MCF 10A (cell line): ENCODE data around the gene NUCB1. TPM values are rescaled to one million over a fixed set of nuclear protein-coding genes. Genes with fewer than 3 reads are reported as not detected.
A peak's percentile ranks its signal among the peaks of the same experiment; 100 is the strongest.

ENCODE experiments used
- BruUV-seq: library from RNA; stranded (reverse); fragments of 400-500 nt; replicated peaks from 2 replicates; lab custom pipeline; 2021; lab: Mats Ljungman, UMichigan
- CTCF ChIA-PET: fragments of 300-600 bp; sonication (Branson Sonifier 250); formaldehyde crosslinking; extraction: SDS; loops from one replicate; lab custom pipeline; 2021; ENCODE audit warnings: antibody characterized with exemption, inconsistent platforms; lab: Yijun Ruan, JAX
- POLR2A ChIA-PET: fragments of 300-600, 350-650 bp; sonication (Branson Sonifier 250); formaldehyde crosslinking; extraction: SDS; loops from one replicate; lab custom pipeline; 2020; ENCODE audit warnings: antibody characterized with exemption, inconsistent platforms; lab: Yijun Ruan, JAX
- DNase-seq: peaks from one replicate; pipeline ENCODE4 v3.0.0-alpha.2; 2018; ENCODE audit not compliant: unreplicated experiment
- H3K27ac Mint-ChIP-seq: one replicate; pipeline ENCODE4 v1.8.0; 2022; ENCODE audit warnings: mild to moderate bottlenecking, low read depth, mixed read lengths; ENCODE audit not compliant: unreplicated experiment
- H3K27me3 Mint-ChIP-seq: one replicate; pipeline ENCODE4 v1.8.0; 2022; ENCODE audit warnings: mixed read lengths; ENCODE audit not compliant: insufficient read depth, unreplicated experiment
- H3K36me3 Mint-ChIP-seq: one replicate; pipeline ENCODE4 v1.8.0; 2022; ENCODE audit warnings: mild to moderate bottlenecking, moderate library complexity, mixed read lengths; ENCODE audit not compliant: insufficient read depth, unreplicated experiment
- H3K4me1 Mint-ChIP-seq: one replicate; pipeline ENCODE4 v1.8.0; 2022; ENCODE audit warnings: mixed read lengths; ENCODE audit not compliant: insufficient read depth, unreplicated experiment
- H3K4me3 Mint-ChIP-seq: one replicate; pipeline ENCODE4 v1.8.0; 2022; ENCODE audit warnings: mild to moderate bottlenecking, moderate library complexity, mixed read lengths; ENCODE audit not compliant: unreplicated experiment
- H3K9me3 Mint-ChIP-seq: one replicate; pipeline ENCODE4 v1.8.0; 2022; ENCODE audit warnings: mixed read lengths; ENCODE audit not compliant: unreplicated experiment
- intact Hi-C: fragments of 100-400 bp; cut with micrococcal nuclease; formaldehyde crosslinking; loops from 2 replicates; pipeline ENCODE4 v1.14.1; 2022
- total RNA-seq: library from RNA; stranded (reverse); gene quantifications from 2 replicates; pipeline ENCODE4 v1.2.3, GENCODE V29; 2022
- TF ChIP-seq, protein P1 (sequence below): fragments of 200-600 bp; IDR thresholded peaks from one replicate; pipeline ENCODE4 v1.8.0; 2022; ENCODE audit warnings: antibody characterized with exemption, mild to moderate bottlenecking; ENCODE audit not compliant: unreplicated experiment

NUCB1 gene
- total RNA-seq, 1 experiment from 2014 or later: 61.4 TPM

DNA sequence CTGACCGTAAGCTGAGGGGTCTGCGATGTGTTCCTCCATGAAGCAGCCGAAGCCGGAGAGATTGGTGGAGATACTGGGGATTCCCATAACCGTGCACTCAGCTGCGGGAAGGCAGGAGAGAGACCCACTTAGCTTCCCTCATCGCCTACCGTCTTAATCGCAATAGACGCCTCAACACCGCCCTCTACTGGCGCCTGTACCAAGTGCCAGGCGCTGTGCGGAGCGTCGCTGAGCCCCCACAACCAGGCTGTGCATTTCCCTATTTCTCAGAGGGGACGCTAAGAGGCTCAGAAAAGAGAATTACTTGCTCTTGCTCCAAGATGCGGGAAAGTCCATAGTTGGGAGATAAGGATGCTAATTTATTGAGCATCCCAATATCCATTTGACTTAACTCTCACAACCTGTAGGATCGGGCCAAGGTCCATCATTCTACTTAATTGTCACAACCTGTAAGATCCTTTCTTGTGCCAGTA is 70.8 kb downstream of the NUCB1 start:
- peaks cover 75% of the 10 kb centered on the region for H3K36me3 Mint-ChIP-seq
- ChIA-PET CTCF (interaction anchor here (0.5 to 2.9 kb wide), 13 partner anchors 9 to 562 kb away, joined by 3 to 18 read pairs (median 4); partner anchors contain the start of genes GYS1, PPP1R15A and RUVBL2), POLR2A (interaction anchor here (0.9 to 1.4 kb wide), 3 partner anchors 9 to 98 kb away, joined by 3 to 12 read pairs (median 3); partner anchors contain the start of gene PPP1R15A)
- no peaks in the 10 kb centered on the region for H3K27me3 Mint-ChIP-seq
- peak; percentile 75 for DNase-seq
- BruUV-seq: no TSS peak
- TF ChIP-seq, protein P1, sequence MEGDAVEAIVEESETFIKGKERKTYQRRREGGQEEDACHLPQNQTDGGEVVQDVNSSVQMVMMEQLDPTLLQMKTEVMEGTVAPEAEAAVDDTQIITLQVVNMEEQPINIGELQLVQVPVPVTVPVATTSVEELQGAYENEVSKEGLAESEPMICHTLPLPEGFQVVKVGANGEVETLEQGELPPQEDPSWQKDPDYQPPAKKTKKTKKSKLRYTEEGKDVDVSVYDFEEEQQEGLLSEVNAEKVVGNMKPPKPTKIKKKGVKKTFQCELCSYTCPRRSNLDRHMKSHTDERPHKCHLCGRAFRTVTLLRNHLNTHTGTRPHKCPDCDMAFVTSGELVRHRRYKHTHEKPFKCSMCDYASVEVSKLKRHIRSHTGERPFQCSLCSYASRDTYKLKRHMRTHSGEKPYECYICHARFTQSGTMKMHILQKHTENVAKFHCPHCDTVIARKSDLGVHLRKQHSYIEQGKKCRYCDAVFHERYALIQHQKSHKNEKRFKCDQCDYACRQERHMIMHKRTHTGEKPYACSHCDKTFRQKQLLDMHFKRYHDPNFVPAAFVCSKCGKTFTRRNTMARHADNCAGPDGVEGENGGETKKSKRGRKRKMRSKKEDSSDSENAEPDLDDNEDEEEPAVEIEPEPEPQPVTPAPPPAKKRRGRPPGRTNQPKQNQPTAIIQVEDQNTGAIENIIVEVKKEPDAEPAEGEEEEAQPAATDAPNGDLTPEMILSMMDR: peak; percentile 89
- intact Hi-C loops: loop anchor here (2.0 kb wide), 2 partner anchors 70 to 176 kb away; partner anchors contain the start of gene NUCB1
- H3K27ac Mint-ChIP-seq: no peak overlapping the region
- peaks cover 6% of the 10 kb centered on the region for H3K4me1 Mint-ChIP-seq
- H3K9me3 Mint-ChIP-seq: no peaks in the 10 kb centered on the region
- no peak overlapping the region for H3K4me3 Mint-ChIP-seq

Other genes starting within 250 kb of the NUCB1 start
- 0.17 TPM in 1 of 2 replicates, not detected in the other for gene NTN5, start 227.3 kb upstream of the NUCB1 start, total RNA-seq
- gene FUT2, start 204.3 kb upstream of the NUCB1 start, total RNA-seq: not detected in 2 replicates
- 0.22 and 0.65 TPM in 2 replicates for gene MAMSTR, start 180.6 kb upstream of the NUCB1 start, total RNA-seq
- gene RASIP1, start 159.7 kb upstream of the NUCB1 start, total RNA-seq: 1.9 and 3.0 TPM in 2 replicates
- gene IZUMO1, start 153.4 kb upstream of the NUCB1 start, total RNA-seq: 3.5 and 4.2 TPM in 2 replicates
- 10.5 and 14.7 TPM in 2 replicates for gene FUT1, start 147.7 kb upstream of the NUCB1 start, total RNA-seq
- 0.49 and 0.93 TPM in 2 replicates for gene FGF21, start 144.8 kb upstream of the NUCB1 start, total RNA-seq
- 40.7 and 48.2 TPM in 2 replicates for gene BCAT2, start 89.3 kb upstream of the NUCB1 start, total RNA-seq
- gene HSD17B14, start 63.8 kb upstream of the NUCB1 start, total RNA-seq: 0.26 and 0.32 TPM in 2 replicates
- gene PLEKHA4, start 31.7 kb upstream of the NUCB1 start, total RNA-seq: 10.1 and 11.9 TPM in 2 replicates
- gene PPP1R15A, start 27.9 kb upstream of the NUCB1 start, total RNA-seq: 207 and 248 TPM in 2 replicates
- gene TULP2, start 1.6 kb upstream of the NUCB1 start, total RNA-seq: not detected in 2 replicates
- gene DHDH, start 33.4 kb downstream of the NUCB1 start, total RNA-seq: not detected in 2 replicates
- 130 and 152 TPM in 2 replicates for gene BAX, start 54.6 kb downstream of the NUCB1 start, total RNA-seq
- gene FTL, start 65.0 kb downstream of the NUCB1 start, total RNA-seq: 275 and 390 TPM in 2 replicates
- 29.7 and 42.7 TPM in 2 replicates for gene GYS1, start 93.0 kb downstream of the NUCB1 start, total RNA-seq
- gene RUVBL2, start 93.6 kb downstream of the NUCB1 start, total RNA-seq: 126 and 156 TPM in 2 replicates
- gene LHB, start 116.8 kb downstream of the NUCB1 start, total RNA-seq: not detected in 2 replicates
- gene CGB3, start 124.0 kb downstream of the NUCB1 start, total RNA-seq: not detected in 2 replicates
- gene CGB2, start 131.6 kb downstream of the NUCB1 start, total RNA-seq: not detected in 2 replicates
- not detected in 2 replicates for gene CGB1, start 136.6 kb downstream of the NUCB1 start, total RNA-seq
- not detected in 2 replicates for gene CGB5, start 143.5 kb downstream of the NUCB1 start, total RNA-seq
- 1.3 TPM in 1 of 2 replicates, not detected in the other for gene CGB8, start 148.8 kb downstream of the NUCB1 start, total RNA-seq
- gene CGB7, start 157.4 kb downstream of the NUCB1 start, total RNA-seq: 2.3 and 2.5 TPM in 2 replicates
- gene NTF4, start 164.5 kb downstream of the NUCB1 start, total RNA-seq: 6.0 and 7.8 TPM in 2 replicates
- gene KCNA7, start 172.4 kb downstream of the NUCB1 start, total RNA-seq: not detected in 2 replicates
- 199 and 200 TPM in 2 replicates for gene SNRNP70, start 185.1 kb downstream of the NUCB1 start, total RNA-seq
- gene LIN7B, start 214.1 kb downstream of the NUCB1 start, total RNA-seq: 2.6 and 3.2 TPM in 2 replicates
- 2.4 and 3.2 TPM in 2 replicates for gene C19orf73, start 218.8 kb downstream of the NUCB1 start, total RNA-seq
- 6.7 and 8.0 TPM in 2 replicates for gene PPFIA3, start 219.2 kb downstream of the NUCB1 start, total RNA-seq